ENCODE results near the gene SSBP4. TPM values are rescaled to one million over a fixed set of nuclear protein-coding genes. Genes with fewer than 3 reads are reported as not detected.

Gene SSBP4
- total RNA-seq, 1 experiment from 2014 or later, result 51.2 TPM

DNA sequence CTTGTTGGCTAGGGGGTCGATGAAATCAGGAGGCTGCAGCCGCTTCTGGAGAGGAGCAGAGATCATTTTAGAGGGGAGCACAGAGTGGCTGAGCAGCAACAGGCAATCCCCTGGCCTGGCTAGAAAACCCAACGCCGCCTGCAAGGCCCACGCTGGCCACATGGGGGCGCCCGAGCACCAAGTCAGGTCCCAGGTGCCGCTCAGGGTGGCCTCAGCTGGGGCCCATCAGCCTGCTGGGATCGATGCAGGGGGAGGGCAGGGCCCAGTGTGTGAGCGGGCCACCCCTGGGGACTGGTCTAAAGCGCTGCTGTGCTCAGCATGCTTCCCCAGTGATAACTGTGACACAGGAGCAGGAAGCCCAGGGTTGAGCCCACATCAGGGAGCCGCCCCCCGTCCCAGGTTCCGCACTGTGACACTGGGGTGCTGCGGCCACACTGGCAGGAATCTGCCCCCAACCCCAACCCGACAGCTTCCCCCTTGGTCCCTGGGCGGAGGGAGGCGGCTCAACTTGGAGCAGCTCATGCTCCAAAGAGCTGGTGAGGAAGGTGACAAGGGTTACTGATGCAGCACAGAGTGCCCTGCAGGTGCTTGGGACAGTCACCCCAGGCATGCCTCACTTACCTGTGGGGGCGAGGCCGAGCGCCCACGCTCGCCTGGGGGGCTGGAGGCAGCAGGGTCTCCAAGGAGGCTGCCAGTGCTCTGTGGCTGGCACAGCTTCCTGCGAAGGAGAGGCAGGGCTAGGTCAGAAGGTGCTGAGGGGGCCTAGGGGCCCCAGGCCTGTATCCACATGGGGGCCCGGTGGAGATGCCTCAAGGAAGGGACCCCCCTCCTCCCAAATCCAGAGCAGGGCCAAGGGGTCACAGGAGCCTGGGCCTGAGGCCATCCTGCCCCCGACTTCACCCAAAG, 32.0 kb downstream of the SSBP4 start:
- H3K4me1 Mint-ChIP-seq, result peaks cover 3% of the 10 kb centered on the region; the same call in 1 of the 2 replicates
- H3K4me3 Mint-ChIP-seq, result no peak overlapping the region
- ChIA-PET POLR2A (no interaction called here), CTCF (interaction anchor here (0.5 to 3.9 kb wide), 26 partner anchors 11 to 404 kb away, joined by 3 to 37 read pairs (median 5); partner anchors contain the start of genes REX1BD and UBA52)
- peaks cover 9% of the 10 kb centered on the region for H3K36me3 Mint-ChIP-seq
- no peaks in the 10 kb centered on the region for H3K9me3 Mint-ChIP-seq
- peak; percentile 83 for ATAC-seq
- peak; percentile 95 for DNase-seq (ENCODE audit: low spot score)
- no peaks in the 10 kb centered on the region for H3K27me3 Mint-ChIP-seq (ENCODE audit: low read depth)
- TF ChIP-seq ZNF423 (CRISPR knock-in tag; IDR thresholded peaks at IDR 0.05) (peak; percentile 99), CTCF (IDR thresholded peaks at IDR 0.05) (peak; percentile 98), HMGXB4 (CRISPR knock-in tag; IDR thresholded peaks at IDR 0.05) (peak; percentile 81), FOXP4 (CRISPR knock-in tag; IDR thresholded peaks at IDR 0.05) (no peak), HMGA2 (CRISPR knock-in tag; IDR thresholded peaks at IDR 0.05) (no peak)
- TF ChIP-seq, protein P1, sequence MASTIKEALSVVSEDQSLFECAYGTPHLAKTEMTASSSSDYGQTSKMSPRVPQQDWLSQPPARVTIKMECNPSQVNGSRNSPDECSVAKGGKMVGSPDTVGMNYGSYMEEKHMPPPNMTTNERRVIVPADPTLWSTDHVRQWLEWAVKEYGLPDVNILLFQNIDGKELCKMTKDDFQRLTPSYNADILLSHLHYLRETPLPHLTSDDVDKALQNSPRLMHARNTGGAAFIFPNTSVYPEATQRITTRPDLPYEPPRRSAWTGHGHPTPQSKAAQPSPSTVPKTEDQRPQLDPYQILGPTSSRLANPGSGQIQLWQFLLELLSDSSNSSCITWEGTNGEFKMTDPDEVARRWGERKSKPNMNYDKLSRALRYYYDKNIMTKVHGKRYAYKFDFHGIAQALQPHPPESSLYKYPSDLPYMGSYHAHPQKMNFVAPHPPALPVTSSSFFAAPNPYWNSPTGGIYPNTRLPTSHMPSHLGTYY (CRISPR knock-in tag; IDR thresholded peaks at IDR 0.05), result 0 out of 2 replicates have a peak, but pooled peaks have one; percentile 14
- no peak overlapping the region; the same call in 1 of the 2 replicates for H3K27ac Mint-ChIP-seq

- Mint-ChIP-seq H3K4me3 (no peak overlapping the region), H3K27ac (peak overlapping the region; percentile 46; the same call in 1 of the 2 replicates), H3K36me3 (peaks cover 11% of the 10 kb centered on the region), H3K9me3 (no peaks in the 10 kb centered on the region), H3K4me1 (peaks cover 3% of the 10 kb centered on the region; the same call in 1 of the 2 replicates), H3K27me3 (ENCODE audit: low read depth) (no peaks in the 10 kb centered on the region)
- ChIA-PET POLR2A (no interaction called here), CTCF (interaction anchor here (1.1 to 3.9 kb wide), 5 partner anchors 10 to 403 kb away, joined by 3 to 37 read pairs (median 9); no protein-coding TSS in a partner anchor)
- TF ChIP-seq FOXJ3 (CRISPR knock-in tag; IDR thresholded peaks at IDR 0.05; ENCODE audit: borderline replicate concordance) (no peak), ZNF671 (CRISPR knock-in tag; IDR thresholded peaks at IDR 0.05) (no peak), NR1H2 (CRISPR knock-in tag; IDR thresholded peaks at IDR 0.05) (no peak)
- no peak for DNase-seq (ENCODE audit: low spot score)
- ATAC-seq, result no peak
These were observed 33.2 kb downstream of the SSBP4 start for GRCh38 chr19:18452386-18452785.

- ATAC-seq (no peak), DNase-seq (ENCODE audit: low spot score) (no peak)
- Mint-ChIP-seq H3K4me1 (peaks cover 3% of the 10 kb centered on the region; the same call in 1 of the 2 replicates), H3K4me3 (no peak overlapping the region), H3K36me3 (peaks cover 8% of the 10 kb centered on the region), H3K27ac (peak overlapping the region; percentile 45), H3K9me3 (no peaks in the 10 kb centered on the region), H3K27me3 (ENCODE audit: low read depth) (no peaks in the 10 kb centered on the region)
- ChIA-PET CTCF (interaction anchor here (1.1 to 3.9 kb wide), 2 partner anchors 9 to 16 kb away, joined by 6 to 37 read pairs; no protein-coding TSS in a partner anchor), POLR2A (no interaction called here)
- TF ChIP-seq ZNF232 (CRISPR knock-in tag; IDR thresholded peaks at IDR 0.05), result no peak
- TF ChIP-seq NR2C2 (CRISPR knock-in tag; IDR thresholded peaks at IDR 0.05), result no peak
- TF ChIP-seq, protein P2, sequence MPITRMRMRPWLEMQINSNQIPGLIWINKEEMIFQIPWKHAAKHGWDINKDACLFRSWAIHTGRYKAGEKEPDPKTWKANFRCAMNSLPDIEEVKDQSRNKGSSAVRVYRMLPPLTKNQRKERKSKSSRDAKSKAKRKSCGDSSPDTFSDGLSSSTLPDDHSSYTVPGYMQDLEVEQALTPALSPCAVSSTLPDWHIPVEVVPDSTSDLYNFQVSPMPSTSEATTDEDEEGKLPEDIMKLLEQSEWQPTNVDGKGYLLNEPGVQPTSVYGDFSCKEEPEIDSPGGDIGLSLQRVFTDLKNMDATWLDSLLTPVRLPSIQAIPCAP (CRISPR knock-in tag; IDR thresholded peaks at IDR 0.05), result no peak
- no peak for TF ChIP-seq ATF1 (CRISPR knock-in tag; IDR thresholded peaks at IDR 0.05)
- TF ChIP-seq RORB (CRISPR knock-in tag; IDR thresholded peaks at IDR 0.05), result no peak
- no peak for TF ChIP-seq TEAD1 (CRISPR knock-in tag; IDR thresholded peaks at IDR 0.05)
- TF ChIP-seq STAT6 (CRISPR knock-in tag; conservative IDR thresholded peaks at IDR 0.05; ENCODE audit: low read depth), result no peak
- TF ChIP-seq OVOL2 (CRISPR knock-in tag; IDR thresholded peaks at IDR 0.05; ENCODE audit: borderline replicate concordance), result no peak
- no peak for TF ChIP-seq ZNF671 (CRISPR knock-in tag; IDR thresholded peaks at IDR 0.05)
These were observed 34.2 kb downstream of the SSBP4 start for GRCh38 chr19:18453269-18454024.

Measured in WTC11 (cell line).